Tongue (tissue), 2 donors: ENCODE data around the gene CDC42EP3. TPM values are rescaled to one million over a fixed set of nuclear protein-coding genes. Genes with fewer than 3 reads are reported as not detected.

ENCODE experiments used
- DNase-seq: peaks from one replicate; pipeline ENCODE4 v3.0.0-alpha.2; 2015
- total RNA-seq: library from RNA; depleted of rRNA; stranded (reverse); fragments of >200 nt; gene quantifications from one replicate; pipeline ENCODE4 v1.2.3, GENCODE V29; 2014

CDC42EP3 gene
- total RNA-seq, 1 donor from 2014 or later = 20.7 TPM

DNA sequence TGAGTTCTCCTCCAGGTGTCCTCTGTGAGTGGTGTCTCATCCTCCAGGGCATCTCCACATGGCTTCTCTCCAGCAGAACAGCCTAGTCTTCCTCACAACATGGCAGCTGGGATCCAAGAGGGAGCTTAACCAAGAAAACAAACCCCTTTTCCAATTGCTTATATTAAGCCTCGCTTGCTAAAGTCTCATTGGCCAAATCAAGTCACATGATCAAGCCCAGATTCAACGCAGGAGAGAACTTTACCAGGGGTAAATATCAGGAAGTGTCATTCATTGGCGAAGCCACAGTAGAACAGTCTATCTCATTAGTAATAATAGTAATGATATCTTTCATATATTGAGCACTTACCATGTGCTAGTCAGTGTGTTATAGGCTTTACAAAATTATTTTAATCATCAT, 53.1 kb downstream of the CDC42EP3 start:
- DNase-seq = no peak

DNA sequence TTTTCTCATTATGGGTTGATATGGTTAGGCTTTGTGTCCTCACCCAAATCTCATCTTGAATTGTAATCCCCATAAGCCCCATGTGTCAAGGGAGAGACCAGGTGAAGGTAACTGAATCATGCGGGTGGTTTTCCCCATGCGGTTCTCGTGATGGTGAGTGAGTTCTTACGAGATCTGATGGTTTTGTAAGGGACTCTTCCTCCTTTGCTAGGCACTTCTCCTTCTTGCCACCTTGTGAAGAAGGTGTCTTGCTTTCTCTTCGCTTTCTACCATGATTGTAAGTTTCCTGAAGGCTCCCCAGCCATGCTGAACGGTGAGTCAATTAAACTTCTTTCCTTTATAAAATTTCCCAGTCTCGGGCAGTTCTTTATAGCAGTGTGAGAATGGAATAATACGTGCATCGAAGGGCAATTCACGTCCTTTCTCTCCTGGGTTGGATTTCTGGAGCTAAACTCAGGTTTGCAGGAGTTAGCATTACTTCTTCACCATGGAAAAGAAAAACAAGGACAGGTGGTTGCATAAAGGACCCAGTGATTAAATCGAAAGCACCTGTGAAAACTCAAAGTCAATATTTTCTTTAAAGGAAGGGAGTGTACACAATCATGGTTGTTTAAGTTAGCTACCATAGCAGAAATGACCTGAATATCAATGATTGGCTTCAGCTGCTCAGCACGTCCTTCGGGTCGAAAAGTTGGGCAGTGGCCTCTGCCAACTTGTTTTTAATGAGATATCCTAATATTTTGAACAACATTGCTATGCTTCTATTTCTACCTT, 54.1 kb downstream of the CDC42EP3 start:
- DNase-seq = no peak

DNA sequence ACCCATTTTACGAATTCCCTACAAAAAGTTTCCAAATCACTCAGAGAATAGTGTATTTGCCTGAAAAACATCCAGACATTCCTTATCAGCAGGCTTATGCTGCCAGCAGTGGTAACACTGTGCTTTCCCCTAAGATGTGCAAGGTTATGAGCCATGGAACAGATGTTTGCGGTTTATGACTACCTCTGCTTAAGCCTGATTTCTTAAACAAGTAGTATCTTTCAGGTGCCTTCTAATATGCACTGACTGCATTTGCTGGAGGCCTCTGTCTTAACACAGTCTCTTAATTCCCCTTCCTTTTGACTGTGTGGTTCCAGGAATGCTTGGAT, 54.8 kb downstream of the CDC42EP3 start:
- DNase-seq = no peak

DNA sequence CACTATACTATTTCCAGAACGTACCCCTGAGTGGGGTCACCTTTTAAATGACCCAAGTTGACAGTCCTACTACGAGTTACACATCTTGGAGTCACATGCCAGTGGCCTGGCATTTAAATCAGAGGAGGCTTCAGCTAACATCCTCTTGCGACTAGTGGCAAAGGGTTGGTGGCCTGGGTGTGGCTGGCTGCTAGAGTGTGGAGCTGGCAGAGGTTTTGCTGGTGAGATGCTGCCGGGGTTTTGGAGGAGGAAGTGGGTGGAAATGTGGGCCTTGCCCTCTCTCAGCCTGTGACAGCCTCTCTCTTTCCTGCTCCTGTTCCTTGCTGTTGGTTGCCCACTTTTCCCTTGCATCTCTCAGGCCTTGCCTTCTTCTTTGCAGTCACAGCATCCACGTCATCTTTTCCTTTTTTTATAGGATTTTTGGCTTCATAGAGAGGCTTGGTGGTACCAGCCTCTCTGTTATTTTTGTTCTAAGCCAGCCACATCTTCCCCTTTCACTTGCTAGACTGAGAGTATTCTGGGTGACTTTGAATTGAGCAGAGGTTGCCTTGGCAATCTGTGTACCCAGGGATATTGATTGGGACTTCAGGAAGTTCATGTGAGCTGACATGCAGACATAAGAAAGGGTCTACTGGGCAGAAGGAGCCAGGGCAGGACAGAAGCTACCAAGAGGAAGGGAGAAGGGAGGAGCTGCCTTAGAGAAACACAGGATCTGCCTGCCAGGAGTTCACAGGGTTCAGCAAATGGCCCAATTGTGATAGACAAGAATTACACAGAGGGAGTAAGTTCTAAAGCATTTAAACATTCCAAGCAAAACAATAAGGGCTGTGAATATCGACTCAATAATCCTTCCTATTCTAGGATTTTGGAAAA, 55.4 kb downstream of the CDC42EP3 start:
- DNase-seq = no peak

DNA sequence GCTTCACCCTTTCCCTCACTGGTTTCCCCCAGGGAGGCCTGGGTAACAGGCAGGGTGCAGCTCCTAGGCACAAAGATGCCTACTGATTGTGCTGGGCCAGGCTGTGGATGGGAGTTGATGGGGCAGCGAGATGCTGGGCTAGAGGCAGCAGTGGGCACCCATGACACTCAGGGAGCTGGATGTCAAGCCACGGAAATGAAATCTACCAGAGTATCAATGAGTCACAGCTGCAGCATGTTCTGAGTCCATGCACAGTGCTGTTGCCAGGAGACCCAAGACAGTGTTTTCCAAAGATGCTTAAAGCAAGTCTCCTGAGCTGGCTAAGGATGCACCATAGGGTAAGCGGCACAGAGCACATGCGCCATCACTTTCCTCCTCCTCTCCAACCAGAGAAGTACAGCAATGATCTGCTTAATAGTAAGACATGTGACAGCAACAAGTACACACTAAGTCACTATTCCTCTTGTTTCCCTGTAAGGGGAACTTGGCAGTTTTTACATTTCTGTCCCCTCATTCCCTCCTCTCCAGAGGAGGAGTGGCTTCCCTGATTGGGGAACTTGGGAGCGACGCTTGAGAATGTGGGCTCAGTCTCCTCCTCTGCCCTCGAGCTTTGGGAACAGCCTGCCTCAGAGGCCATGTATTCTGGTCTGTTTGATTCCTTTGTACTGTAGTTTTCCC, 57.2 kb downstream of the CDC42EP3 start:
- DNase-seq = no peak

DNA sequence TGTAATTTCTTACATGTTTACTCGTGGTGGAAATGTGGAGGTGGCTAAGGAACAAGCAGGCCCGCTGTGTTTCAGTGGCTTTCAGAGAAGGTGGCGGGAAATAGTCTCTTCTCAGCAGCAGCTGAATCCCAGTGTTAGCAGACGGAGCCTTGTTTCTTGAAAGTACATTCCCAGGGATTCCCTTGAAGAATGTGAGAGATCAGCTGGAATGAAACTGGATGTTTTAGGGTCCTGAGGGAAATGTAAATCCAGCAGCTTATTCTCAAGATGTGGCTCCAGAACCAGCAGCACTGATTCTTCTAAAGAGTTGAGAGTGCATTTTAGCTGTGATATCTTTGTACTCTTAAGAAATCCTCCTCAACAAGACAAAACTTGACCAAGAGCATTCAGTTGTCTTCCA, 59.1 kb downstream of the CDC42EP3 start:
- no peak for DNase-seq

DNA sequence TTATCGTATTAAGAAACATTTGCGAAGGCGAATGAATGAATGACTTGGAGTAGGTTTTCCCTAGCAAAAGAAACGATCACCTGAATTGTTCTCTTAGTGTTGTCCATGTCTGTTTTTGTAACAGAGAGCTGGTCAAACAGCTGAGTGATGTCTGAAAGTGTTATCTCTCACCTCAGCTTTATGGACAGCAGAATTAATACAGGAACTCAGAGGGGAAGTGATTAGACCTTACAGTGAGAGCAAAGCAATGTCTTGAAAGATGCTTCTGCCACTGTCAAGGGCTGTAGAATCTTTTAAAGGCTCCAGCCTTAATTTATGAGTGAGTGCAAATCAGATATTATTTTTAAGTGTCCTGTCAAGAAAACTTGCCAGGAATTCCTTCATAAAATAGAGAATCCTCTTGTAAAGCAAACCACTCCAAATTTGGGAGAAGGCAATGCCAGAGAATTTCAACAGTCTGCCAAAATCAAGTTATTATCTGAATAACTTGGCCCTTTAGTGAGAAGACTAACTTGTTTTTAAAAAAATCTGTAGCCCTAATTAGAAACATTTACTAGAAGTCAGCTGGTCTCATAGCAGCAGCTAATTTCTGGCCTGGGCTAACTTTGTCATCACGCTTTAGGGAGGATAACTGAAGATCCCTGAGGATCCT, 60.7 kb downstream of the CDC42EP3 start:
- no peak for DNase-seq

DNA sequence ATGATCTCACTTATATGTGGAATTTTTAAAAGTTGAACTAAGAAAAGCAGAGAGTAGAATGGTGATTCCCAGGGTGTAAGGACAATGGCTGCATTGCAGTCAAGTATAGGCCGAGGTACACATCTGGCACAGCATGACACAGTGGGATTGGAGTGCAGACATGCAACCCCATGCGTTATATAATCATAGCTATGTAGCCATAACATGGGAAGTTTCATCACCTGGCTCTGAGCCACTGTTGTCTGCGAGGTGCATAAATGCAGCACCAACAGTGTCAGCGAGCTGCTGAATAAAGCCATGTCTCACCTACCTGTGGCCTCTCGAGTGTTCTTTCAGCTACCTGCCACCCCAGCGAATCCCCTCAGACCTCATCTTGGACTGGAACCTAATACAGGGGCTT, 61.7 kb downstream of the CDC42EP3 start:
- DNase-seq = no peak

DNA sequence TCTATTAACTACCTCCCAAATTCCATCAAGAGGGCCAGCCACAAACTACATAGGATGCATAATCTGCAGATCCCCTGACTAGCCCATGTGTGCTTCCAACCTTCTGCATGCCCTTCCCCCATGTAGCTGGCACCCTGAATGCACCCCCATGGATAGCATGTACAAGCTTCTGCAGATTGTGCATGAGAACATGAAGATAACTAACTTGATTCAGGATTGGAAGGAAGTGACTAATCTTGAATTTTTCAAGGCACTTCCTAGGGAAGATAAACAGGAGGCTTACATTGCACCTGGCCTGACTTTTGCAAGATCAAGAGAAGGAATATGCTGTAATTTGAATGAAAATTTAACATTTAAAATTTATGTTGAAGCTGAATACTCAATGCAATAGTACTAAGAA, 66.7 kb downstream of the CDC42EP3 start:
- DNase-seq = no peak

DNA sequence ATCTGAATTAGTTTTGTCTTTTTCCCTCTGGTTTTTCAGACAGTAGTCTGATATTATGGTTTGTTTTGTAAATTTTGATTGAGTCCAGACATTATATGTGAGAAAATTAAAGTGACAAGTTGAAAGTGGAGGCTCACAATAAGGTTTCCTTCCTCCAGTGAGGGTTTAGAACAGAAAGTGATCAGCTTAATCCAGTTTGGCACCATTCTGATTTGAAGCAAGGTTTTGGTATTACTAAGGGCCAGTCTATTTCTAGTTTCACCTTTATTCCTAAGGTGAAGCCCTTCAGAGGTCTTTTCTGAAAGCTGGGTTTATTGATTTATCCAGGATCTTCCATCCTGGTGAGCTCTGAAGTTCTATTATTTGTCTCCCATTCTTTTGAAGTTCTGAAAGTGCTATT, 68.7 kb downstream of the CDC42EP3 start:
- no peak for DNase-seq

DNA sequence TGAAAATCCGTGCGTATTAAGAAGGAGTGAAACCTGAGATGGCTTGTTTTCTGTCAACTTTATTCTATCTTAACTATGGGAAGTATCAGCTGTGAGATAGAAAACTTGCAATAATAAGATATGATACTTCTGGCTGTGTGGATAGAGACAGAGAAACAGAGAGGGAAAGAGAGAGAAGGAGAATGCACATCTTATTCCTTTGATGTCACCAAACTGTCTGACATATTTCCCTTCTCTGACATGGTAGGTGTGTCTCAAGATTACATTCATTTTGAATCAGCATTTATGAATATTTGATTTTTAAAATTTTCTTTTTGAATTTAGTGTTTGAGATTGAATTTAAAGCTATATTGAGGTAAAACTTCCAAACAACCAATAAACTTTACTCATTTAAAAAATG, 69.4 kb downstream of the CDC42EP3 start:
- no peak for DNase-seq

DNA sequence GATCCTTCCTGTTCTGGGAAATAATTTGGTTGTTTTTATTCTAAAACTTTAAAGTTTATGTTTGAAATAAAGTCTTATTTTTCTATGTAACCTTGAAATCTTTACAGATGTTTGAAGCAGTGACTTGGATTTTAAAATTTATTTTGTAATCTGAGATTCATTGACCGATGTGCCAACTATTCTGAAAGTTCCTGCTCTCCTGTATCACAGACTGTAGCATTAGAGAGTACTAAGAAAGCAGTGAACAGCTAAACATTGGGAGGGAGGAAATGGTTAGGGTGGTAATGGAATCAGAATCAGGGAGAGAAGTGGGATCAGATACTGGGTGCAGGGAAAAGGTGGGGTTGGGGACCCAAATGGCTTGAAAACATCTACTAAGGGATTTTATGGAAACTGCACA, 69.9 kb downstream of the CDC42EP3 start:
- no peak for DNase-seq

DNA sequence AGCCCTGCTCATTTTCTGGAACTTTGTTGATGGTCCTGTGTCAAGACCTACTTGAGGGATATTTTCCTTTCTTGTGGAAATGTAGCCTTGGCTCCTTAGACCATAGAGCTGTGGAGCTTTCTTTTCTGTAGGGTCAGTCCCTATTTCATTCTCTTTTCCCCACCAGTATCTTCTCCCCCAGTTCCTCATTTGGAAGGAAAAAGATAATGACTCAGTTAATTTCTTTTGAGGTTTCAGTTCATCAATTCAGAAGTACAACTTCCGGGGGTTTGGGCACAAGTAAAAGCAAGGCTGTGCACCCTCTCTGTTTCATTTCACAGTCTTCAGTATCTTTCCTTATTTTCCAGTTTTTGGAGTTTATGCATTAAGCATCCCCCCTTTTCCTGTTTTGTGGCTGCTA, 70.7 kb downstream of the CDC42EP3 start:
- DNase-seq = no peak

DNA sequence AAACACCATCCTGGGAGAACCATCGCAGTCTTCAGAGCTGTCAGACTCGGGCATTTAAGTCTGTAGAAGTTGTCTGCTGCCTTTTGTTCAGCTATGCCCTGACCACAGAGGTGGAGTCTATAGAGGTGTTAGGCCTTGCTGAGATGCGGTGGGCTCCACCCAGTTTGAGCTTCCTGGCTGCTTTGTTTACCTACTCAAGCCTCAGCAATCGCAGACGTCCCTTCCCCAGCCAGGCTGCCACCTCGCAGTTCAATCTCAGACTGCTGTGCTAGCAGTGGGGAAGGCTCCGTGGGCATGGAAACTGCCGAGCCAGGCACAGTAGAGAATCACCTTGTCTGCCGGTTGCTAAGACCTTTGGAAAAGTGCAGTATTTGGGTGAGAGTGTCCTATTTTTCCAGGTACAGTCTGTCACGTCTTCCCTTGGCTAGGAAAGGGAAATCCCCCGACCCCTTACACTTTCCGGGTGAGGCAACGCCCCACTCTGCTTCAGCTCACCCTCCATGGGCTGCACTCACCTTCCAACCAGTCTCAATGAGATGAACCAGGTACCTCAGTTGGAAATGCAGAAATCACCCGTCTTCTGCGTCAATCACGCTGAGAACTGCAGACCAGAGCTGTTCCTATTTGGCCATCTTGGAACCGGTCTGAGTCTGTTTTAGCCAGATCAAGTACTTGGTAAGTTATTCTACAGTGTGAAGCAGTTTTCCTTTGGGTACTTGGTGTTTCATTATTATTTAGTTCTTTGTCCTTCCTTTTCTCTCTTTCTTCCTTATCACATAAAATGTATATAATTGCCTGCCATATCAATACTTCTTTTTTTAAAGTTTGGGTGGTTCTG, 71.5 kb downstream of the CDC42EP3 start:
- DNase-seq = no peak

DNA sequence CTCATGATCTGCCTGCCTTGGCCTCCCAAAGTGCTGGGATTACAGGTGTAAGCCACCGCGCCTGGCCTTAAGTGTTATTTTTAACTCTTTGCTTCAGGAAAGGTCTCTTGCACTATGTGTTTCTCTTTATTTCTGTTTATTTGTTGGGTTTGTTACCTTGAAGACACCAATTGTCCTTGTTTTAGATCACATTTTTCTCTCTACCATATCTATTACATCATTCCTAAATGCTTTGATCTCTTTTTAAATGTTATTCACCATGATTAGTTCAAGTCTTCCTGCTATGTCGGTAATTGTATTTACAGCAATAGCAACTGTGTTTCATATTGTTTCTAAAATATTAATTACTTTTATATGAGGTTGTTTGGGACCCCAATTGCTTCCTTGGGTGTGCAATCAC, 77.7 kb downstream of the CDC42EP3 start:
- DNase-seq = no peak

DNA sequence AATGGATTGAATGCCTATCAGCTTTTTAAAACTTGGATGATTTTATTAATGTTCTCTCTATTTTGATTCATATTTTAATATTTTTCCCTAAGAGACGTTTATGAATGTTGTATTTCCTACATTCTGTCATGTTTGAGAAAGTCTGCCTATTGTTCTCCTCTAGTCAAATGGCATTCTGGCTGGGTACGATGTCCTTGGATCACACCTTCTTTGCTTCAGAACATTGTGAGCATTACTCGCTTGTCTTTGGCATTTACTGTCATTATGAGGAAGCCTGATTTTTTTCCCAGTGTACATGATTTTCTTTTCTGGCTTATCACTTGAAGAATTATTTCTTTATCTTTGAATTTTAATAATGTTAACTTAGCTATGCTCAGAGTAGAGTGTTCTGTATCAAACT, 78.4 kb downstream of the CDC42EP3 start:
- no peak for DNase-seq
